DND-41 (cell line): Measurements from ENCODE around the gene FLT3LG.

Source experiments
- CTCF ChIP-seq: IDR thresholded peaks from 2 replicates; pipeline ENCODE4 v1.5.1; 2012; ENCODE audit warnings: borderline replicate concordance, low read length, moderate library complexity, mild to moderate bottlenecking; ENCODE audit not compliant: poor library complexity, severe bottlenecking; ENCODE audit errors: extremely low read depth
- EZH2 ChIP-seq: IDR thresholded peaks from 3 replicates; pipeline ENCODE4 v1.6.1; 2012; ENCODE audit warnings: borderline replicate concordance, low read depth, mild to moderate bottlenecking, moderate library complexity, low read length, inconsistent platforms; ENCODE audit not compliant: severe bottlenecking

GRCh38 chr19:49433240-49433901 is 40.6 kb upstream of the FLT3LG start:
- TF ChIP-seq CTCF: no peak
- no peak for TF ChIP-seq EZH2
